SK-N-DZ (cell line): Measurements from ENCODE around the gene RPS10.
A peak's percentile ranks its signal among the peaks of the same experiment; 100 is the strongest.
"Not testable (repeated sequence)": the region's sequence is repeated elsewhere in the genome, so short reads cannot be mapped to it uniquely, and the experiment has no call there.

Source experiments
- DNase-seq: peaks from one replicate; pipeline ENCODE4 v3.0.0-alpha.2; 2015; ENCODE audit warnings: low spot score

RPS10 gene

DNA sequence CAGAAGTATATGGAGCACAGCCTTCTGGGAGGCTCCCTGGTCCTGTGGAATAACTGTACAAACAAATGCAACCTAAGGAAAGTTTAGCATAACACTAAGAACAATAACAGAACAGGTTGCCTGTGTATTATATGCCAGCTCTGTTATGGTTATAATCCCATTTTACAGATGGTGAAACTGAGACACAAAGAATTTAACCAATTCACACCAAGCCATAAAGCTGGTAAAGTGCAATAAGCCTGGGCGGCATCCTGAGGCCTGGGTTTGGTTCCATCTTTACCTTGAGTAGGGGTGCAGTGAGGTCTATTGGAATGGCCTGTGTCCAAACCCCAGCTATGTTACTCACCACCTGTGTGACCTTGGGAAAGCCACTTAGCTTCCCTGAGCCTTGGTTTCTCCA lies 25.3 kb upstream of the RPS10 start:
- DNase-seq = no peak

DNA sequence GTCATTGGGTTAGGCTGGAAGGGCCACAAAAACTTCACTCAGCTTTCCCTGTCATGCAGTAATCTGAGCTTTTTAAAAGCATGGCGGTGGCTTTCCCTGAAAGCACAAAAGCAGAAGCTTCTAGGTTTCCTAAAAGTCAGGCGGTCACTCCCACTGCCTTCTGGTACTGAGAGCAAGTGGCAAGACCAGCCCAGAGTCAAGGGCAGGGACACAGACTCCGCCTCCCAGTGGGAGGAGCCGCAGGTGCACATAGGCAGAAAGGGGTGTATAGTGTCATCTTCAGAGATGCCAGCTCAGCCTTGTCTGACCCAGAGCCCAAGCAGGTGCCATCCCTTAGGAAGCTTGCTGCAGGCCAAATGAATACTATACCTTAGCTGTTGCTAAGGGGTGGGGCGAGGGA lies 22.0 kb upstream of the RPS10 start:
- no peak for DNase-seq

DNA sequence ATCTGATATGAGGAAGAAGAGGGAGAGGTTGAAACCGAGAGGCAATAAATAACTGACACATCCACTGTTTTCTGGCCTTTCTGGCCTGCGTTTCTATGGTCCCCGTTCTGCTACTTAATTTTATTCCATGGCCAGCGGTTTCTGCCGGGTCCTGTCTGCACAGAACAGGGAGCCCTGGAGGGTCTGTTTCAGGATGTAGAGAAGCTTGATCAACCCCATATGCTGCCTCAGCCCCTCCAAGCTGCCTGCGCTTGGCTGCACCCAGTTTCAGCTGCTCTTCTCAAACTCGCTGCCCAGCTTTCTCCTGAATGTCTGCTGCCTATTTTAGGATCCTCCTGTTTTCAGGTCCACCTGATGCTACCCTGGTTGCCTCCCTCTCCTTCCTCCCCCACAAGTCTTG lies 21.5 kb upstream of the RPS10 start:
- DNase-seq = no peak

DNA sequence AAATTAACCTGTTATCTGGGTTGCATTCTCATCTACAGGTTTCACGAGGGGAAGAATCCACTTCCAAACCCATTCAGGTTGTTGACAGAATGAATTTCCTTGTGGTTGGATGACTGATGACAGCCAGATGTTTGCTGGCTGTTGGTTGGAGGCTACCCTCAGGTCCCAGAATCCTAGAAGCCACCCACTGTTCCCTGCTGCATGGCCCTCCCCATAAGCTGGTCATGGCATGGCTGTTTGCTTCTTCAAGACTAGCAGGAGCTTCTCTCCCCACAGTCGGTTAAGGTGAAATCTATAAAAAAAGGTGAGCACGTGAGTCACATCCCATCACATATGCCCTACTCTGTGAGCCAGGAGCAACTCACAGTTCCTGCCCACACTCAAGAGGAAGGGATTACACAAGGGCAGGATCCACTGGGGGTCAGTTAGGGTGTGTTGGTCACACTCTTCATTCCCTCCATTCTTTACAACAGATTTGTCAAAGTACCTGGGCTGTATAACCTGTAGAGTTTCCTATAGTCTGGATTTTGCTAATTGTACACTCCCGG lies 19.5 kb upstream of the RPS10 start:
- no peak for DNase-seq

DNA sequence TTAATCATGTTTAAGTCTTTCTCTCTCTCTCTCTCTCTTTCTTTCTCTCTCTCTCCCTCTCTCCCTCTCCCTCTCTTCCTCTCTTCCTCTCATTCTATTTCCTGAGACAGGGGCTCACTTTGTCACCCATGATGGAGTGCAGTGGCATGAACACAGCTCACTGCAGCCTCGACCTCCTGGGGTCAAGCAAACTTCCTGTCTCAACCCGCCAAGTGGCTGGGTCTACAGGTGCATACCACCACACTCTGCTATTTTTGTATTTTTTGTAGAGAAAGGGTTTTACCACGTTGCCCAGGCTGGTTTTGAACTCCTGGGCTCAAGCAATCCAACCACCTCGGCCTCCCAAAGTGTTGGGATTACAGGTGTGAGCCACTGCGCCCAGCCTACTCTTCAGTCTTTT lies 15.7 kb upstream of the RPS10 start:
- no peak for DNase-seq

DNA sequence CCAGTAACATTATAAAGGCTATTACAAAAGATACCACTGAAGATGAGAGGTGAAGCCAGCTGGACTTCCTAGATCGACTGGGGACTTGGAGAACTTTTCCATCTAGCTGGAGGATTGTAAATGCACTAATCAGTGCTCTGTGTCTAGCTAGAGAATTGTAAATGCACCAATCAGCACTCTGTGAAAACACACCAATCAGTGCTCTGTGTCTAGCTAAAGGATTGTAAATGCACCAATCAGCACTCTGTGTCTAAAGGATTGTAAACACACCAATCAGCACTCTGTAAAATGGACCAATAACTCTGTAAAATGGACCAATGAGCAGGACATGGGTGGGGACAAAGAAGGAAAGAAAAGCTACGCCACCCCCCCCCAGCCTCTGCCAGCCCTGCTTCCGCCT lies 13.6 kb upstream of the RPS10 start:
- DNase-seq = no peak

DNA sequence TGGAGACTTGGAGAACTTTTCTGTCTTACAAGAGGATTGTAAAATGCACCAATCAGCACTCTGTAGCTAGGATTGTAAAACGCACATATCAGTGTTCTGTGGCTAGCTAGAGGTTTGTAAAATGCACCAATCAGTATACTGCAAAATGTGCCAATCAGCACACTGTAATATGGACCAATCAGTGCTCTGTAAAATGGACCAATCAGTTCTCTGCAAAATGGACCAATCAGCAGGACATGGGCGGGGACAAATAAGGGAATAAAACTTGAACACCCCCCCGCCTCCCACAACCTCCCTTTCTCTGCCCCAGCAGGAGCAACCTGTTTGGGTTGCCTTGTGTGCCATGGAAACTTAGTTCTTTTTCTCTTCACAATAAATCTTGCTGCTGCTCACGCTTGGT lies 12.8 kb upstream of the RPS10 start:
- DNase-seq = no peak

DNA sequence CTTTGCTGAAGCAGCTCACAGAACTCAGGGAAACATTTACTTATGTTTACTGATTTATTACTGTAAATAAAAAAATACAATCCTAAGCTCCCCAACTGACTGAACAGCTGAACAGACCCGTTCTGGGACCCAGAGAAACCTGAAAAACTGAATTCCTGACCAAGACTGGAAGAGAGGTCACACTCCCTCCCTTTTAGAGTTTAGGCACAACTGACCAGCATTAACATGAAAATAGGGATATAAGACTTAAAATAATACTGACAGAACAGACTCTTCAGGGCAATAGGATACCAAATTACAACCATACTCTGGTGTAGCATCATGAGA lies 11.7 kb upstream of the RPS10 start:
- no peak for DNase-seq

DNA sequence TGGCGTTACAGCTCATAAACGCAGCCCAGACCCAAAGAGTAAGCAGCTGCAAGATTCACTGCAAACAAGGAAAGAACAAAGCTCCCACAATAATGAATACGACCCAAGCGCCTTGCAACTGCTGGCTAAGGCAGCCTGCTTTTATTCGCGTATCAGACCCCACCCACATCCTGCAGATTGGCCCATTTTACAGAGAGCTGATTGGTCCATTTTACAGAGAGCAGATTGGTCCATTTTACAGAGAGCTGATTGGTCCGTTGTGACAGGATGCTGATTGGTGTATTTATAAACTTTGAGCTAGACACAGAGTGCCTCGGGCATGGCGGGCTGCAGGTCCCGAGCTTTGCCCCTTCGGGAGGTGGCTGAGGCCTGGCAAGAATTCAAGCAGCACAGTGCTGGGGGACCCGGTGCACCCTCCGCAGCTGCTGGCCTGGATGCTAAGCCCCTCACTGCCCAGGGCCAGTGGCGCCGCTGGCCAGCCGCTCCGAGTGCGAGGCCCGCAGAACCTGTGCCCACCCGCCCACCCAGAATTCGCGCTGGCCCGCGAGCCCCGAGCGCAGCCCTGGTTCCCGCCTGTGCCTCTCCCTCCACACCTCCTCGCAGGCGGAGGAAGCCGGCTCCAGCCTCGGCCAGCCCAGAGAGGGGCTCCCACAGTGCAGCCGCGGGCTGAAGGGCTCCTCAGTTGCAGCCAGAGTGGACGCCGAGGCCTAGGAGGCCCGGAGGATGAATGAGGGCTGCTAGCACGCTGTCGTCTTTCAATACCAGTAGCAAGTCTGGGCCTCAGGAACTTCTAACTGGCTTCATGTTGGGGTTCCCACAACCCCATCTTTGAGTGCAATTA lies 11.2 kb upstream of the RPS10 start:
- DNase-seq = no peak

DNA sequence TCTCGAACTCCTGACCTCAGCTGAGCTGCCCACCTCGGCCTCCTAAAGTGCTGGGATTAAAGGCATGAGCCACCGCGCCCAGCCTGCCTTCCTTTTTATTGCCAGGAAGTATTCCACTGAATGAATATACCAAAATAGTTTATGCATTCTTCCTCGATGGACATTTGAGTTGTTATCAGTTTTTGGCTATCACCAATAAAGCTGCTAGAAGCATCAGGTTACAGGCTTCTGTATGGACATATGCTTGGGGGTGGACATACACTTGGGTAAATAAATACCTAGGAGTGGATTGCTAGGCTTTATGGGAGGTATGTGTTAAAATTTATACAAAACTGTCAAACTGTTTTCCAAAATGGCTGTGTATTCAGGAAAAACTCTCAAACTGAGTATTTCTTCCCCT lies 10.0 kb upstream of the RPS10 start:
- no peak for DNase-seq

DNA sequence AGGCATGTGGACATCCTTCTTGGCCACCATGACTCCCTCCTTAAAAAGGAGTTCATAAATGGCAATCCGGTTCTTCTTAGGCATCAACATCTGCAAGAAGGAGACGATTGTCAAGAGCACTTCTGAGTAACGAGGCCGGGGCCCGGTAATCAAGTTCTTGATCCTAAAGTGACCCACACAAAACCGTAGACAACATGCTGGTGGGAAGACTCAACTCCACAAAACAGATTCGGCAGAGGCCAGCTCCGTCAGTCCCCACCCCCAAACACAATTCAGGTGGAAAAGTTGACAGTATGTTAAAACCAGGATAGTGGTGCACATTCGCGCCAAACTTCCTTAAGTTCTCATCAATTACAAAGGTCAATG lies 754 bp downstream of the RPS10 start:
- DNase-seq = no peak

DNA sequence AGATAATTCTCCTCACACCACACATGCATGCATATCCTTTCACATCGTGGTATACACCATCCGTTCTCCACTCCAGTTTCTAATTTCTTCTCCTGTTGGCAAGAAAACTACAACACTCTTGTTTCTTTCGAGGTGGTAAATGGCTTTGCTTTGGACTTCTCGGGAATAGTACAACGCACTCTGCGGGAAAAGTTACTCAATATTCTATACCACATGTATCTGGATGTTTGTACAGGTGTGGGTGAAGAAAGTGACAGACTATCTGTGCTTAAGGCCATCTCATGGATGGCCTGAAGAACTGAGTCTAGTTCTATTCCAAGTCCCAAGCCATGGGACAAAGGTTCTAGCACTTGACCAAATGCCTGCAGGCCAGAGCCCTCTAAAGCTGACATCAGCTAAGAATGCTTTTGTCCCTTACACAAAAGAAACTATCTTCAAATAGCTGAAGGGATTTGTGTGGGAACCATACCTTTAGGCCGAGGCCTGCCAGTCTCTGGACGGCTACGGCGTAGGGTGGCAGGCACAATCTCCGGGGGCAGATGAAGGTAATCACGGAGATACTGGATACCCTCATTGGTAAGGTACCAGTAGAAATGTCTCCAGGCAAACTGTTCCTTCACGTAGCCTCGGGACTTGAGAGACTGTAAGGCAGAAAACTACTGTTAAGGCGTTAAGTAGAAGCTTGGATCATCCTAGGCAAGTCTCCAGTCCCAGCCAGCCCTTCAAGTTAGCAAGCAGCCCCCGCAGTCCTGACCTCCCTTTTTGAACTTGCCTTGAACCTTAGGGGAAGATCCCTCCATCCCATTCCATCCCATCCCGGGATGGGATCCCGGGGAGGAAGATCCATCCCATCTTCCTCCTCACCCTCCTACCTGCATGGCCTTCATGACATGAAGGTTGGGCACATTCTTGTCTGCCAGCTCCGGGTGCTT lies 1.4 kb downstream of the RPS10 start:
- DNase-seq = no peak

DNA sequence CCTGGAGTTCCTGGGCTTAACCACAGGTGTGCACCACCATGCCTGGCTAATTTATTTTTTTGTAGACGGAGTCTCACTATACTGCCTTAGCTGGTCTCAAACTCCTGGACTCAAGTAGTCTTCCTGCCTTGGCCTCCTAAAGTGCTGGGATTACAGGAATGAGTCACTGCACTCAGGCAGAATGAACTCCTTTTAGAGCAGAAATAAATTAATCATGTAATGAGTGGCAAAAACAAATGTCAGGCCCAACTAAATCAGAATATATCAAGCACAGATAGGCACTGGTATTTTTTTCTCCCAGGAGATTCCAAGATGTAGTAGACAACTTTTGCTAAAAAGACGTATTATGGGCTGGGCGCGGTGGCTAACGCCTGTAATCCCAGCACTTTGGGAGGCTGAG lies 2.6 kb downstream of the RPS10 start:
- DNase-seq = no peak

DNA sequence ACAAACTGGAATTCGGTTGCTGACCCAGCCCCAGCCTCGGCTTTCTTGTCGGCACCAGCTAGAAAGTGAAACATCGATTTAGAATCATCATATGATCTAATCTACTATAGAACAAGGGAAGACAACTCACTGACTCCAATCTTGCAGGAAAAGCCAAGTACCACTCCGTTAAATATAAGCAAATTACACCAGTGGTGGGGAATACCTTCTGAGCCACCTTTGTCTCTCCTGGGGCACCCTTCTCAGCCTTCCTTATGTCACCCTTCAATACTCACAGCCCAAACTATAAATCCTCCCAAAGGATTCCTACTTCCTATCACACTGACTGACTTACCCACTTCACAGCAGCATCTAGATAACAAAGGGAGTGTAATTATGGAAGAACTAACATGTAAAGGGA lies 7.5 kb downstream of the RPS10 start:
- no peak for DNase-seq

DNA sequence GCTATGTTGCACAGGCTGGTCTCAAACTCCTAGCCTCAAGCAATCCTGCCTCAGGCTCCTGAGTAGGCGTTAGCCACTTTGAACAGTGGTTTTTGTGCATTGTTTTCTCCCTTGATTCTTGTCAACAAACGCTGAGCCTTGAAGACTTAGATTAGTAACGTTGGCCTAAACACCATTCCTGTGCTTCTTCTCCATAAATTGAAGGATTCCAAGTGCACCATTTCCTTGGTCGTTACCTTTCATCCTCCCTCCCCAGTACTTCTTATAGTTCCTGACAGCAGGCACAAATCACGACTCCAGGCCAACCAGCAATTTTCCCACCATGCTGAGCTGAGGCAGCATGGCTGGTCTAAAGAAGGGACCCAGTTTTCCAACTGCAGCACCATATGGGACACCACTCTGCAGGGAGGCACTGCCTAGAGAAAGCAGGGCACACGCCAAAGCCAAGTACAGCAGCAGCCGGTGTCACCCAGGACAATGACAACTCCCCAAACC lies 8.9 kb downstream of the RPS10 start:
- DNase-seq = no peak

DNA sequence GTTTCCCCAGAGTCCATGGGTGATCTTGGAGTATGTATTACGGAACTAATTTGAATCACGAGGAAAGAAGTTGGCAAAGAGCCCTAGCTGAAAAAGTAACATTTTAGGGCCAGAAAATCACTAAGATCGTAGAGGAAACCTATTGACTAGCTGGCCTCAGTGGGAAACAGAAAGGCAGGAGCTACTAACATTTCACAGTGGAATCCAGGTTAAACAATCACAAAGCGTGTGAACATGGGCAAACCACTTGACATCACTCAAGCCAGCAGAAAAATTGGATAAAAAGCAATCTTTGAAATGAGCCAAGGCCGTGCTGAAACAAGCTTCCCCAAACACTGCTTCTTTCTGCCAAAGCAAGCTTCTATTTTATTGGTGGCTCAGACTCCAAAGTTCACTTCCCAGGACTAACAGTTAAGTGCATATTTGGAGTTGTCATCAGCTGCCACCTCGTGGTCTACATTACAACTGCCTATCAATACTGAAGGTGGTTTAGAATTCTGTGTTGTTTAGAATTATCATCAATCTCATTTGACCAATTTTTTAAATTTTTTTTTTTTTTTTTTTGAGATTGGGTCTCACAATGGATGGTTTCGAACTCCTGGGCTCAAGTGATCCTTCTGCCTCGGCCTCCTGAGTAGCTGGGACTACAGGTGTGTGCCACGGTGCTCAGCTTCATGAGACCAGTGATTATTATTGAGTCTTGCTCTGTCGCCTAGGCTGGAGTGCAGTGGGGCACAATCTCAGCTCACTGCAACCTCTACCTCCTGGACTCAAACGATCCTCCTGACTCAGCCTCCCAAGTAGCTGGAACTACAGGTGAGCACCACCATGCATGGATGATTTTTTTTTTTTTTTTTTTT lies 10.6 kb downstream of the RPS10 start:
- peak; percentile 25 for DNase-seq

DNA sequence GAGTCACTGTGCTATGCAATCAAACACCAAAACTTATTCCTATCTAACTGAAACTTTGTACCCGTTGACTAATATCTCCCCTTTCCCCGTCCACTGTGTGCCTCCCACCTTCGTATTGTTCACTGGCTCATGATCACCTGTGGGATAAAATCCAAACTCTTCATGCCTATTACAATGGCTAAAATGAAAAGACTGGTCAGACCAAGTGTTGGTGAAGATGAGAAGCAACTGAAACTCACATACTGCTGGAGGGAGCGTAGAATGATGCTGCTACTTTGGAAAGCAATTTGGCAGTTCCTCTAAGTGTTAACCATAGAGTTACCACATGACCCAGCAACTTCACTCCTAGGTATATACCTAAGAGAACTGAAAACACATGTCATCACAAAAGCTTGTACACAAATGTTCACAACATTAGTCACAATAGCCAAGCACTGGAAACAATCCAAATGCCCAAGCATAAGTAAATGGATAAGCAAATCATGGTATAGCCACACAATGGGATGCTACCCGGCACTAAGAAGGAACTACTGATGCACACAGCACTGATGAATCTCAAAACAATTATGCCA lies 13.1 kb downstream of the RPS10 start:
- DNase-seq = no peak

DNA sequence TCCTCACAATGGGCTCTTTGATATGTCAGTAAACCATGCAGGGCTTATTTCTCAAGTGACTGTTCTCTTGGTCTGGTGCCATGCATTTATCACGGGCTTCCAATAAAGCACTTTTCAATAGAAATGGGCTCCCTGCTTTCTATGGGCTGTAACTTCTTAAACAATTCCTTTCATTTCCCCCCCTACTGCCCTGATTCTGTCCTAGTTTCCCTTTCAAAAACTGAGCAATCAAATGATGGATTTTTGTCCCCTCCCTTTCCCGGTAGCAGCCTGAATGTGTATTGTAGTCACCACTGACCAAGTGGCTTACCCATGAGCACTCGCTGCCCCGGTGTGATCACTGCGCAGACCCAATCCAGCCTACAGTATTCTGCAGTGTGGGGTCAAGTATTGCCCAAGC lies 13.9 kb downstream of the RPS10 start:
- no peak for DNase-seq

DNA sequence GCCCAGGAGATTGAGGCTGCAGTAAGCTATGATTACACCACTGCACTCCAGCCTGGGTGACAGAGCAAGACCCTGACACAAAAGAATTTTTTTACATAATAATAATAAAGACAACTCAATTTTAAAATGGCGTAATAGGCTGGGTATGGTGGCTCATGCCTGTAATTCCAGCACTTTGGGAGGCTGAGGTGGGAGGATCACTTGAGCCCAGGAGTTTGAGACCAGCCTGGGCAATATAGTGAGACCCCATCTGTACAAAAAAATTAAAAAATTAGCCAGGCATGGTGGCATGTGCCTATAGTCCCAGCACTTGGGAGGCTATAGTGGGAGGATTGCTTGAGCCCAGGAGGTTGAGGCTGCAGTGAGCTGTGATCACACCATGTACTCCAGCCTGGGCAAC lies 18.0 kb downstream of the RPS10 start:
- not testable (repeated sequence) for DNase-seq

DNA sequence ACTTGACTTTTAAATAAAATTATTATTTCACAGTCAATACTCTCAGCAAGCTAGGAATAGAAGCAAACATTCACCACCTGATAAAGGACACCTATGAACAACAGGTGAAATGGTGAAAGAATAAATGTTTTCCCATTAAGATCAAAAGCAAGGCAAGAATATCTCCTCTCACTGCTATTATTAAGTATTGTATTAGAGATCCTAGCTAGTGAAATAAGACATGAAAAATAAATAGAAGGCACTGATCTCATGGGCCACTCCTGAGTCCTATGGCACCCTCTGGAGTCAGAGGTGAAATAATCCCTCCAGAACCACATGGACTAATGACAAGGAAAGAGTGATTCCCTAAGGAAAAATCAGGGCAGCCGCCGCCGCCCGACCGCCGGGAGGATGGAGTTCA lies 29.4 kb downstream of the RPS10 start:
- no peak for DNase-seq

DNA sequence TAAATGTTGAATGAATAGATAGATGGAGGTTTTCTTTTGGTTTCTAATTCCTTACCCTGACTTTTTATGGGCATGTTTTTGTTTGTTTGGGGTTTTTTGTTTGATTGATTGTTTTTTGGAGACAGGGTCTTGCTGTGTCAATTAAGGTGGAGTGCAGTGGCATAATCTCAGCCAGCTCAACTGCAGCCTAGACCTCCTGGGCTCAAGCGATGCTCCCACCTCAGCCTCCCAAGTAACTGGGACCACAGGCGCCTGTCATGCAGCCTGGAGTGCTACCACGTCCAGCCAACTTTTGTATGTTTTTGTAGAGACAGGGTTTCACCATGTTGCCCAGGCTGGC lies 31.9 kb downstream of the RPS10 start:
- no peak for DNase-seq
